Ascending aorta (tissue), 2 donors: ENCODE data around the gene IL10RA. TPM values are rescaled to one million over a fixed set of nuclear protein-coding genes. Genes with fewer than 3 reads are reported as not detected.

Experiments
- DNase-seq, 2 donors: peaks; one replicate each; pipeline ENCODE4 v3.0.0-alpha.2; 2019; ENCODE audit warnings: low spot score in 2 of 2
- H3K27ac ChIP-seq, 2 donors: fragments of 200-600 bp; sonication (generic); one replicate each; pipeline ENCODE4 v1.5.1; 2016 to 2017; ENCODE audit warnings: mild to moderate bottlenecking in 1 of 2
- H3K27me3 ChIP-seq: fragments of 200-600 bp; sonication (generic); one replicate; pipeline ENCODE4 v1.5.1; 2017
- H3K36me3 ChIP-seq, 2 donors: fragments of 200-600 bp; sonication (generic); one replicate each; pipeline ENCODE4 v1.5.1; 2016
- H3K4me1 ChIP-seq, 2 donors: fragments of 200-600 bp; sonication (generic); one replicate each; pipeline ENCODE4 v1.5.1; 2016 to 2017; ENCODE audit warnings: mild to moderate bottlenecking in 1 of 2
- H3K4me3 ChIP-seq, 2 donors: fragments of 200-600 bp; sonication (generic); one replicate each; pipeline ENCODE4 v1.5.1; 2016 to 2017; ENCODE audit warnings: mild to moderate bottlenecking in 1 of 2
- H3K9me3 ChIP-seq, 2 donors: fragments of 200-600 bp; sonication (generic); one replicate each; pipeline ENCODE4 v1.5.1; 2016
- CTCF ChIP-seq, 3 experiments: fragments of 200-600 bp in 2 of 3; fragments of 450-650 bp in 1 of 3; sonication (generic) in 2 of 3; IDR thresholded peaks; one replicate each; pipeline ENCODE4 v1.5.1; 2016 to 2019; ENCODE audit warnings: antibody characterized with exemption in 3 of 3, mild to moderate bottlenecking in 1 of 3, moderate library complexity in 1 of 3
- intact Hi-C: fragments of 100-400 bp; cut with DNase I; formaldehyde crosslinking; loops from one replicate; pipeline ENCODE4 v1.15.1; 2023
- total RNA-seq: library from RNA; depleted of rRNA; stranded (reverse); fragments of >200 nt; gene quantifications from one replicate; pipeline ENCODE4 v1.1.0, GENCODE V29; 2016

Gene IL10RA
- total RNA-seq, 1 donor from 2014 or later: 38.6 TPM

- no peak for TF ChIP-seq CTCF (IDR thresholded peaks at IDR 0.05)
- Histone ChIP-seq H3K4me3 (no peak overlapping the region), H3K9me3 (no peaks in the 10 kb centered on the region), H3K27ac (no peak overlapping the region), H3K27me3 (no peaks in the 10 kb centered on the region), H3K36me3 (no peaks in the 10 kb centered on the region), H3K4me1 (no peaks in the 10 kb centered on the region)
- no peak for DNase-seq
- intact Hi-C loops: no loop called here
These were observed 26.6 kb upstream of the IL10RA start for GRCh38 chr11:117959438-117960149.

GRCh38 chr11:117960406-117960805 is 25.8 kb upstream of the IL10RA start:
- Histone ChIP-seq H3K27me3 (no peaks in the 10 kb centered on the region), H3K4me3 (no peak overlapping the region), H3K4me1 (no peaks in the 10 kb centered on the region), H3K27ac (no peak overlapping the region), H3K9me3 (no peaks in the 10 kb centered on the region), H3K36me3 (no peaks in the 10 kb centered on the region)
- TF ChIP-seq CTCF (IDR thresholded peaks at IDR 0.05): no peak
- intact Hi-C loops: no loop called here
- DNase-seq: no peak

- H3K9me3 ChIP-seq: no peaks in the 10 kb centered on the region
- H3K4me3 ChIP-seq: no peak overlapping the region
- intact Hi-C loops: no loop called here
- no peaks in the 10 kb centered on the region for H3K4me1 ChIP-seq
- H3K27me3 ChIP-seq: no peaks in the 10 kb centered on the region
- no peak overlapping the region for H3K27ac ChIP-seq
- no peak for DNase-seq
- H3K36me3 ChIP-seq: no peaks in the 10 kb centered on the region
- no peak for TF ChIP-seq CTCF (IDR thresholded peaks at IDR 0.05)
These were observed 24.3 kb upstream of the IL10RA start for GRCh38 chr11:117961896-117962295.

GRCh38 chr11:117962826-117963225 is 23.4 kb upstream of the IL10RA start:
- Histone ChIP-seq H3K4me3 (no peak overlapping the region), H3K27me3 (no peaks in the 10 kb centered on the region), H3K36me3 (no peaks in the 10 kb centered on the region), H3K9me3 (no peaks in the 10 kb centered on the region), H3K4me1 (no peaks in the 10 kb centered on the region), H3K27ac (no peak overlapping the region)
- no peak for DNase-seq
- no peak for TF ChIP-seq CTCF (IDR thresholded peaks at IDR 0.05)
- intact Hi-C loops: no loop called here

- TF ChIP-seq CTCF (IDR thresholded peaks at IDR 0.05): no peak
- Histone ChIP-seq H3K9me3 (no peaks in the 10 kb centered on the region), H3K27ac (no peak overlapping the region), H3K4me3 (no peak overlapping the region), H3K36me3 (no peaks in the 10 kb centered on the region), H3K27me3 (no peaks in the 10 kb centered on the region), H3K4me1 (no peaks in the 10 kb centered on the region)
- intact Hi-C loops: no loop called here
- DNase-seq: no peak
These were observed 19.3 kb upstream of the IL10RA start for GRCh38 chr11:117966908-117967307.
